ENCODE results near the gene TPRG1. TPM values are rescaled to one million over a fixed set of nuclear protein-coding genes. Genes with fewer than 3 reads are reported as not detected.

Gene TPRG1
- total RNA-seq, 2 donors from 2014 or later: 1.5 to 5.0 TPM

- Mint-ChIP-seq H3K27me3 (peaks cover 0 to 10% of the 10 kb centered on the region in 2 donors), H3K36me3 (no peaks in the 10 kb centered on the region), H3K9me3 (no peaks in the 10 kb centered on the region), H3K4me3 (no peak overlapping the region), H3K27ac (no peak overlapping the region), H3K4me1 (ENCODE audit: low read depth in 2 of 2) (peaks cover 3 to 25% of the 10 kb centered on the region in 2 donors)
- ATAC-seq (no peak), DNase-seq (ENCODE audit: low spot score) (no peak)
These were observed 114.4 kb downstream of the TPRG1 start for GRCh38 chr3:189286188-189286587.

DNA sequence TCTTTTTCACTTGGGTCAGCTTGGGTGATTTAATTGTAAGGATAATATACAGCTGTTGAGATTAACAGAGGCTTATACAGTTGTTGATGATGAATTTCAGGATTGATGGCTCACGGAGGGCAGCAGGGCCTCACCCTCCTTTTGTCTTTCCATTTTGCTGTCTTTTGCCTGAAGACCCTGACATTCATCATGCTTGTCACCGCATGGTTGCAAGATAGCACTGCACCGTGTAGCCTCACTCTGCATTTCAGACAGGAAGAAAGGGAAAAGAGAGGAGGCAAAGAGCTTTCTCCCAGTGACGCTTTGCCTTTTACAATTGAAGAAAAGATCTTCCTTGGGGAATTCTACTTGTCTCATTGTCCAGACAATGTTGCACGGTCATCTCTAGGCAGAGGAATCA lies 115.1 kb downstream of the TPRG1 start:
- DNase-seq (ENCODE audit: low spot score) (no peak), ATAC-seq (no peak)
- H3K27ac Mint-ChIP-seq: no peak overlapping the region
- H3K4me3 Mint-ChIP-seq: no peak overlapping the region
- H3K4me1 Mint-ChIP-seq (ENCODE audit: low read depth in 2 of 2): peaks cover 3 to 25% of the 10 kb centered on the region in 2 donors
- H3K9me3 Mint-ChIP-seq: no peaks in the 10 kb centered on the region
- H3K27me3 Mint-ChIP-seq: peaks cover 0 to 10% of the 10 kb centered on the region in 2 donors
- no peaks in the 10 kb centered on the region for H3K36me3 Mint-ChIP-seq

DNA sequence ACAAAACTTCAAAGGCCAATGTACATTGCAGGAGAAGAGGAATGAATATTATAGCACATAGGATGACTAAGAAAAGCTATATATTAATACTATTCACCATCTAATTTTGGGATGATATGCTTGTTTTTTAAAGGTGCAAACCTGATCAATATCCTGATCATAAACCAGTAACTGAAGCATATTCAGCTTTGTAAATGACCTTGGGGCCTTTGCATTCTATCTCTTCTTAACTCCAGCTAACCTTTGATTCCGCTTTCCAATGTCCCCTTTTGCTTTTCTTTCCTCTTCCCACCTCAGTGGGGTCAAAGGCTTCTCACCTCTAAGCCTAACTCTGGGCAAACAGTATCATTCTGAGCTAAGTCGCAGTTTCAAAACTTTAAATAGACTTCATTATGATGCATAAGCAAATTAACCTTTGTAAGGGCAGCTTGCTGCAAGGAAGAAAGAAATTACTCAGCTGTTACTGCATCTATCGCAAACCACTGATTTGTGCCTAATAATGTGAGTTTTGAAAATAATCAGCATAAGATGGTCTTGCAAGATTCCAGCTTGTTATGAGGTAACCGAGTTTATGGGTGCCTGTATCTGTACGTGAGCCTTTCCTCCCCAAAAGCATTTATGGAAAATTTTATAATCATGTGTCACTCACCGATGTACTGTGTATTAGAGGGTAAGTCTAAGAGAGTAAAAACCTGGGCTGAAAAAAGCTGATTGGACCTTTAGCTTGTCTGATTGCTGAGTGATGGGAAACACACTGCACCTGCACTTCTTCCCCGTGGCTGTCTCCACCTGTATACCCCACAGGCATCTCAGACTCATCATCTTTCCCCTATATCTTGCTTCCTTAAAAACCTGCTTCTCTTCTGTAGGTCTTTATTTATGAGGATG lies 116.8 kb downstream of the TPRG1 start:
- H3K27ac Mint-ChIP-seq: no peak overlapping the region

DNA sequence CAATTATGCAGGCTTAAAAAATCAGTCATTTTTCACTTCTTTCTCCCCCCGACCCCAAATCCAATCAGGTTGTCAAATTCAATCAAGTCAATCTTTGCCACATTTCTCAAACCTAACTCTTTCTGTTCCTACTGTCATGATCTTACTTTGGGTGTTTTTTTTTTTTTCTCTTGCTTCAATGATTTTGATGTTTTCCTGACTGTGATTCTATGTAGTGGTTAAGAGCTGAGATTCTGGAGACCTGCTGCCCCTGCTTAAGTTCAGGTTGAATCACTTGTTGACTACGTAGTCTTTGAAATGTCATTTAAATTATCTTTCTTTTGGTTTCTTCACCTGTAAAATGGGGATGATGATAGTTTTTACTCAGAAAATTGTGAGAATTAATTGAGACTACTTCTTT lies 117.5 kb downstream of the TPRG1 start:
- Mint-ChIP-seq H3K27me3 (peaks cover 0 to 14% of the 10 kb centered on the region in 2 donors), H3K27ac (no peak overlapping the region), H3K9me3 (no peaks in the 10 kb centered on the region), H3K4me1 (ENCODE audit: low read depth in 2 of 2) (peaks cover 3 to 25% of the 10 kb centered on the region in 2 donors), H3K4me3 (peak overlapping the region; percentile 3), H3K36me3 (no peaks in the 10 kb centered on the region)
- DNase-seq (ENCODE audit: low spot score) (no peak), ATAC-seq (no peak)

More for the DNA sequence above, 116.8 kb downstream of the TPRG1 start:
- H3K36me3 Mint-ChIP-seq: no peaks in the 10 kb centered on the region
- peaks cover 0 to 10% of the 10 kb centered on the region in 2 donors for H3K27me3 Mint-ChIP-seq
- no peaks in the 10 kb centered on the region for H3K9me3 Mint-ChIP-seq
- no peak for DNase-seq (ENCODE audit: low spot score)
- H3K4me1 Mint-ChIP-seq (ENCODE audit: low read depth in 2 of 2): peaks cover 3 to 25% of the 10 kb centered on the region in 2 donors
- ATAC-seq: peak in 1 of 2 donors; percentile 84
- peak overlapping the region; percentile 3 for H3K4me3 Mint-ChIP-seq

- Mint-ChIP-seq H3K27me3 (peaks cover 0 to 17% of the 10 kb centered on the region in 2 donors), H3K4me1 (ENCODE audit: low read depth in 2 of 2) (peaks cover 0 to 12% of the 10 kb centered on the region in 2 donors), H3K36me3 (no peaks in the 10 kb centered on the region), H3K9me3 (no peaks in the 10 kb centered on the region), H3K27ac (no peak overlapping the region), H3K4me3 (no peak overlapping the region)
- no peak for ATAC-seq
- DNase-seq (ENCODE audit: low spot score): no peak
These were observed 121.1 kb downstream of the TPRG1 start for GRCh38 chr3:189292667-189293484.

DNA sequence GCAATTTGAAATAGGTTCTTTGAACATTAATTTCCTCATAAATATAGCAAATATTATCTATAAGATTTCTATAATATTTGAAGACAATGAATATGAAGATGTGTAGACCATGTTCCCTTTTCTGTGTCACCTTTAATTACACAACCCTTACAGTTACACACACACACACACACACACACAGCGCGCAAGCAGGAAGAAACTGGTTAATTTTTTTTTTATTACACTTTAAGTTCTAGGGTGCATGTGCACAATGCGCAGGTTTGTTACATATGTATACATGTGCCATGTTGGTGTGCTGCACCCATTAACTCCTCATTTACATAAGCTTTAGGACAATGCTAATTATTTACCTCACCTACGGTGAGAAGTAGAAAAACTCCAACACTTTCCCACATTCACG lies 122.9 kb downstream of the TPRG1 start:
- Mint-ChIP-seq H3K27me3 (peaks cover 0 to 13% of the 10 kb centered on the region in 2 donors), H3K4me1 (ENCODE audit: low read depth in 2 of 2) (peaks cover 0 to under 1% of the 10 kb centered on the region in 2 donors), H3K4me3 (no peak overlapping the region), H3K27ac (no peak overlapping the region), H3K9me3 (no peaks in the 10 kb centered on the region), H3K36me3 (no peaks in the 10 kb centered on the region)
- no peak for ATAC-seq
- no peak for DNase-seq (ENCODE audit: low spot score)

DNA sequence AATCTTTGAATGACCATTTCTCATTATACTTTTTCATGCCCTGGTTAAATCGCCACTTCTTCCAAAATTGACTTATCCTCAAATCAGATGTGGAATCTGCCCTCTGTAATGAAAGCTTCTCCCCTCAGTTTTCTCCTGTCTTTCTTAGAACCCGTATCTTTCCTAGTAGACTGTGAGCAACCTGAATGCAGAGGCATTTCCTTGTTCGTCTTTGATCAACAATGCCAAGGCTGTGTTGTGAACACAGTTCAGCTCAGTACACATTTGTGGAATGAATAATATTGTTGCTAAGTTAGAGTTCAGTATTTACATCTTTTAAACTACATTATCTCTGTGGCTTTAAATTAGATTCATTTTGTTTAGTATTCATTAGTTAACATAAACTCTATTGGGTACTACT lies 123.3 kb downstream of the TPRG1 start:
- DNase-seq (ENCODE audit: low spot score): no peak
- H3K27me3 Mint-ChIP-seq: peaks cover 0 to 14% of the 10 kb centered on the region in 2 donors
- no peaks in the 10 kb centered on the region for H3K36me3 Mint-ChIP-seq
- no peak overlapping the region for H3K27ac Mint-ChIP-seq
- H3K4me3 Mint-ChIP-seq: no peak overlapping the region
- H3K9me3 Mint-ChIP-seq: no peaks in the 10 kb centered on the region
- ATAC-seq: no peak
- H3K4me1 Mint-ChIP-seq (ENCODE audit: low read depth in 2 of 2): peaks cover 0 to 2% of the 10 kb centered on the region in 2 donors

DNA sequence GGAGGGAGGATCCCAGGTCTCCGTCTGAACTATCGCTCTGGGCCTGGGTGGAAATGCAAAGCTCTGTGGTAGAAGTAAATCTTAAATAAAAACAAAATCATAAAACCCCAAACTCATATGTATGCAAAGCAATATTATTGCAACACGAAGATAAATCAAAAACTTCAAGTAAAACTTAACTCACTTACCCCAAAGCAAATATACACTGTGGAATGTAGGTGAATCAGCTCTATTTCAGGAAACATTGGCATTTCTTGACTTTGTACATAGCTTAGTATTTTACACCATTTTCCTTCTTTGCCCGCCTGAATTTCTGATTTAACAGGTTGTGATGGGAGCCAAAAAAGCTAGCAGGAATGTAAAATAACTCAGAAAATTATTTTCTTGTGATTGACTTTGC lies 126.2 kb downstream of the TPRG1 start:
- Mint-ChIP-seq H3K4me3 (no peak overlapping the region), H3K9me3 (no peaks in the 10 kb centered on the region), H3K36me3 (no peaks in the 10 kb centered on the region), H3K27ac (no peak overlapping the region), H3K4me1 (ENCODE audit: low read depth in 2 of 2) (peaks cover 0 to 2% of the 10 kb centered on the region in 2 donors), H3K27me3 (peaks cover 0 to 9% of the 10 kb centered on the region in 2 donors)
- ATAC-seq (no peak), DNase-seq (ENCODE audit: low spot score) (no peak)

DNA sequence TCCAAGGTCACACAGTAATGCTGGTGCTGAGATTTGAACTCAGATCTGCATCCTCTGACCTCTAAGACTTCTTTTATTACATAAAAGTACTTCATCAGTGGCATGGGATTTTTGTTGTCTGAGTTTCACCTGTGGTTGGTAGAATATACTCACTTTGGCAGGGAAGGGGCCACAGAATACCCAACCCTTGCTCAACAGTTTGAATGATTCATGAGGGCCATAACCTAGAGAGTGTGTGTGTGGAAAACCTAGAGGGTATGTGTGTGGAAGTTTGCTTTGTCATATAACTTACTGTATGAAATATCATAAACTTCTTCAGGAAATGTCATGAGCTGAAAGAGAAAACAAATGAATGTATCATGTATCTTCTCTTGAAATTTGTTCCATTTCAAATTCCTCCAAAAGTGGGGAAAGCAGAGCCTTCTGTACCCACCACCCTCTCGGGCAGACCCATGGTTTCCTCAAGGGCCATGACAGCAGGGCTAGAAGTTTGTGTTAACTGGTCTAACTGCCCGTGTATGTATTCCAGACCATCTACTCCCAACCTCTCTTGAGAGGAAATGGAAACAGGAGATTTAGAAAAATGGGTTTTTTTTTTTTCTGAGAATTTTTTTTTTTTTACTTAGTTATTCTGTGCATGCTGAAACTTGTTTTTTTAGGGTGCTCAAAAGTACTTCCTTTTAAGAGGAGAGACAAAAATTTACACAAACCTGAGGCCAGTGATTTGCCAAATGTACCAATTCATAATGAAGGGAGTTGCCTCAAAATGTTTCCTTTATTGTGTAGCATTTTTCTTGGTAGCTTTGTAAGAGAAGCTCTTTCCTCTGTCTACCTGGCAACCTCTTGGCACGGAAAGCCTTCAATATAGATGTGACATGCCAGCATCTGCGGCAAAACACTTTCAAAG lies 127.0 kb downstream of the TPRG1 start:
- Mint-ChIP-seq H3K27ac (no peak overlapping the region), H3K4me1 (ENCODE audit: low read depth in 2 of 2) (peaks cover 0 to 2% of the 10 kb centered on the region in 2 donors), H3K36me3 (no peaks in the 10 kb centered on the region), H3K9me3 (no peaks in the 10 kb centered on the region), H3K4me3 (no peak overlapping the region), H3K27me3 (peaks cover 0 to 8% of the 10 kb centered on the region in 2 donors)
- ATAC-seq: no peak
- DNase-seq (ENCODE audit: low spot score): no peak

- Mint-ChIP-seq H3K9me3 (no peaks in the 10 kb centered on the region), H3K27ac (no peak overlapping the region), H3K4me3 (no peak overlapping the region), H3K4me1 (ENCODE audit: low read depth in 2 of 2) (peaks cover 0 to 2% of the 10 kb centered on the region in 2 donors), H3K27me3 (peaks cover 0 to 2% of the 10 kb centered on the region in 2 donors), H3K36me3 (no peaks in the 10 kb centered on the region)
- ATAC-seq: no peak
- no peak for DNase-seq (ENCODE audit: low spot score)
These were observed 128.6 kb downstream of the TPRG1 start for GRCh38 chr3:189300345-189300744.

DNA sequence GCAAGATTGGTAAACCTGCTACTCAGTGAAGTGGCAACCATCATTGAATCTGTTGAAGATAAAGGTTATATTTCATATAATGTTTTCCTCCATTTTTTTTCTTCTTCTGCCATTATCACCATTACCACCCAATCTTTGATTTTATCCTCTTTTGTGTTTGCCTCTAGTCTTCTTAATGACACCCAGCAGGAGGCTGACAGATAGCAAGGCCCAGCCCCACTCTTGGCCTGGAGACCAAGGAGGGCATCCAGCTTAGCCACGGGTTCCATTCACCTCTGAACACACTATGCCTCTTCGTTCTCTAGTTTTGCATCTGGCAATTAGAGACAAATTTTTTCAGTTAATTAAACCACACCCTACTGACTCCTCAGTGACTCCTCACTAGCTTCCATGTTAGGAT lies 129.7 kb downstream of the TPRG1 start:
- Mint-ChIP-seq H3K4me1 (ENCODE audit: low read depth in 2 of 2) (peaks cover 0 to 2% of the 10 kb centered on the region in 2 donors), H3K27me3 (peaks cover 0 to 2% of the 10 kb centered on the region in 2 donors), H3K27ac (no peak overlapping the region), H3K36me3 (no peaks in the 10 kb centered on the region), H3K9me3 (no peaks in the 10 kb centered on the region), H3K4me3 (no peak overlapping the region)
- ATAC-seq (no peak), DNase-seq (ENCODE audit: low spot score) (no peak)

- H3K27me3 Mint-ChIP-seq: peaks cover 0 to 6% of the 10 kb centered on the region in 2 donors
- H3K36me3 Mint-ChIP-seq: no peaks in the 10 kb centered on the region
- no peak overlapping the region for H3K27ac Mint-ChIP-seq
- peaks cover 0 to 2% of the 10 kb centered on the region in 2 donors for H3K4me1 Mint-ChIP-seq (ENCODE audit: low read depth in 2 of 2)
- DNase-seq (ENCODE audit: low spot score) (no peak), ATAC-seq (no peak)
- no peak overlapping the region for H3K4me3 Mint-ChIP-seq
- no peaks in the 10 kb centered on the region for H3K9me3 Mint-ChIP-seq
These were observed 131.8 kb downstream of the TPRG1 start for GRCh38 chr3:189303584-189303983.

Data from natural killer cell treated with Interleukin-12 subunit alpha and Interleukin-12 subunit beta and Interleukin-15 and Interleukin-18, amount 100 ng/mL, for 72 hours (primary cell).